Stomach (tissue), 4 donors: ENCODE results near the gene CDC42BPG.

ENCODE experiments used
- EP300 ChIP-seq: sonication (generic); formaldehyde crosslinking; IDR thresholded peaks from one replicate; pipeline ENCODE4 v1.6.1; 2017; ENCODE audit warnings: antibody characterized with exemption
- POLR2A ChIP-seq, 4 donors: fragments of 450-650 bp; IDR thresholded peaks; one replicate each; pipeline ENCODE4 v1.6.1; 2016; ENCODE audit warnings: antibody characterized with exemption in 4 of 4, control low read depth in 2 of 4, mild to moderate bottlenecking in 1 of 4, moderate library complexity in 1 of 4
- POLR2AphosphoS5 ChIP-seq, 3 donors: sonication (generic); formaldehyde crosslinking; IDR thresholded peaks; one replicate each; pipeline ENCODE4 v1.6.1; 2016; ENCODE audit warnings: antibody characterized with exemption in 3 of 3
- TF ChIP-seq, protein P1 (sequence below), 7 experiments: fragments of 450-650 bp in 4 of 7; fragments of 200-600 bp in 3 of 7; sonication (generic) in 3 of 7; IDR thresholded peaks; one replicate each; pipeline ENCODE4 v1.5.1; 2016 to 2019; ENCODE audit warnings: antibody characterized with exemption in 7 of 7, control low read depth in 2 of 7, mild to moderate bottlenecking in 1 of 7

DNA sequence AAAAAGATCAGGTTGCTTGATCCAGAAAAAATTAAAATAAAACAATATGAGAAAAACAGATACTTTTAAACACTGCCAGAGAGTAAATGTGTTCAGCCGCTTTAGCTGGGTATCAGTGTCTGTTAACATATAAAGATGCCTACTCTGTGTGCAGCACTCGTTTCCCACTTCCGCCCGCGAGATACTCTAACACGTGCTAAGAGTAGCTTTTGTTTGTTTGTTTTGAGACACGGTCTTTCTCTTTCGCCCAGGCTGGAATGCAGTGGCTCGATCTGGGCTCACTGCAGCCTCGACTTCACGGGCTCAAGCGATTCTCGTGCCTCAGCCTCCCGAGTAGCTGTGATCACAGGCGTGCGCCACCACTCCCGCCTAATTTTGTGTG lies 33.6 kb downstream of the CDC42BPG start:
- TF ChIP-seq, protein P1, sequence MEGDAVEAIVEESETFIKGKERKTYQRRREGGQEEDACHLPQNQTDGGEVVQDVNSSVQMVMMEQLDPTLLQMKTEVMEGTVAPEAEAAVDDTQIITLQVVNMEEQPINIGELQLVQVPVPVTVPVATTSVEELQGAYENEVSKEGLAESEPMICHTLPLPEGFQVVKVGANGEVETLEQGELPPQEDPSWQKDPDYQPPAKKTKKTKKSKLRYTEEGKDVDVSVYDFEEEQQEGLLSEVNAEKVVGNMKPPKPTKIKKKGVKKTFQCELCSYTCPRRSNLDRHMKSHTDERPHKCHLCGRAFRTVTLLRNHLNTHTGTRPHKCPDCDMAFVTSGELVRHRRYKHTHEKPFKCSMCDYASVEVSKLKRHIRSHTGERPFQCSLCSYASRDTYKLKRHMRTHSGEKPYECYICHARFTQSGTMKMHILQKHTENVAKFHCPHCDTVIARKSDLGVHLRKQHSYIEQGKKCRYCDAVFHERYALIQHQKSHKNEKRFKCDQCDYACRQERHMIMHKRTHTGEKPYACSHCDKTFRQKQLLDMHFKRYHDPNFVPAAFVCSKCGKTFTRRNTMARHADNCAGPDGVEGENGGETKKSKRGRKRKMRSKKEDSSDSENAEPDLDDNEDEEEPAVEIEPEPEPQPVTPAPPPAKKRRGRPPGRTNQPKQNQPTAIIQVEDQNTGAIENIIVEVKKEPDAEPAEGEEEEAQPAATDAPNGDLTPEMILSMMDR (IDR thresholded peaks at IDR 0.05) = no peak
- TF ChIP-seq POLR2A (IDR thresholded peaks at IDR 0.05) (no peak), EP300 (no peak), POLR2AphosphoS5 (IDR thresholded peaks at IDR 0.05) (no peak)
